Measurements from ENCODE around the gene PICALM. TPM values are rescaled to one million over a fixed set of nuclear protein-coding genes. Genes with fewer than 3 reads are reported as not detected.
"Not testable (repeated sequence)": the region's sequence is repeated elsewhere in the genome, so short reads cannot be mapped to it uniquely, and the experiment has no call there.

PICALM gene
- 100 to 1,000 TPM; 103 to 178 (median 136) TPM for polyA plus RNA-seq (ENCODE audit: insufficient read length in 10 of 10)
- long read RNA-seq, donor 1, partial matches to known transcripts: 0 of 4 reads
- long read RNA-seq, donor 1, other reads (novel, unspliced or antisense): 0 of 4 reads
- long read RNA-seq, donor 2, partial matches to known transcripts: 0 of 3 reads
- long read RNA-seq, donor 2, other reads (novel, unspliced or antisense): 0 of 3 reads
- long read RNA-seq, donor 3: 0 reads
- long read RNA-seq, donor 4, partial matches to known transcripts: 0 of 3 reads
- long read RNA-seq, donor 4, other reads (novel, unspliced or antisense): 0 of 3 reads
- long read RNA-seq, donor 5, partial matches to known transcripts: 0 of 10 reads
- long read RNA-seq, donor 5, other reads (novel, unspliced or antisense): 5 of 10 reads
- long read RNA-seq, donor 6, transcript PICALM-205 (3 exons, 738 nt): major isoform, 8 of 11 reads
- long read RNA-seq, donor 6, partial matches to known transcripts: 0 of 11 reads
- long read RNA-seq, donor 6, other reads (novel, unspliced or antisense): 0 of 11 reads
- long read RNA-seq, donor 7, partial matches to known transcripts: 0 of 3 reads
- long read RNA-seq, donor 7, other reads (novel, unspliced or antisense): 0 of 3 reads
- long read RNA-seq, donor 8, partial matches to known transcripts: 0 of 4 reads
- long read RNA-seq, donor 8, other reads (novel, unspliced or antisense): 0 of 4 reads
- long read RNA-seq, donor 9, partial matches to known transcripts: 0 of 2 reads
- long read RNA-seq, donor 9, other reads (novel, unspliced or antisense): 0 of 2 reads

GRCh38 chr11:86068951-86069407 is at the start of gene PICALM:
Gene PICALM, minus strand, starts transcription at chr11:86069084. Its CDS starts 304 bp downstream, at chr11:86068780.
- DNase-seq: peak; percentile 99 to 100 (median 100)

- DNase-seq: no peak
Observed at GRCh38 chr11:86118253-86118652, 49.4 kb upstream of the PICALM start.

GRCh38 chr11:86117712-86118063 is 48.8 kb upstream of the PICALM start:
- no peak for DNase-seq

- DNase-seq: no peak
Observed at GRCh38 chr11:86117001-86117711, 48.3 kb upstream of the PICALM start.

- peak in 1 of 3 donors; percentile 65 for DNase-seq
Observed at GRCh38 chr11:86116386-86116726, 47.5 kb upstream of the PICALM start.

GRCh38 chr11:86115542-86116385 is 46.9 kb upstream of the PICALM start:
- no peak for DNase-seq

GRCh38 chr11:86108890-86109638 is 40.2 kb upstream of the PICALM start:
- DNase-seq: no peak

GRCh38 chr11:86108191-86108590 is 39.3 kb upstream of the PICALM start:
- no peak for DNase-seq

- peak in 1 of 3 donors; percentile 27 for DNase-seq
Observed at GRCh38 chr11:86106916-86107315, 38.0 kb upstream of the PICALM start.

- not testable (repeated sequence) for DNase-seq
Observed at GRCh38 chr11:86106031-86106430, 37.1 kb upstream of the PICALM start.

- not testable (repeated sequence) for DNase-seq
Observed at GRCh38 chr11:86105601-86106000, 36.7 kb upstream of the PICALM start.

- DNase-seq: no peak
Observed at GRCh38 chr11:86103808-86104207, 34.9 kb upstream of the PICALM start.

- DNase-seq: no peak
Observed at GRCh38 chr11:86101941-86102407, 33.1 kb upstream of the PICALM start.

GRCh38 chr11:86101493-86101892 is 32.6 kb upstream of the PICALM start:
- no peak for DNase-seq

- DNase-seq: peak in 1 of 3 donors; percentile 50
Observed at GRCh38 chr11:86099874-86100273, 31.0 kb upstream of the PICALM start.

GRCh38 chr11:86097980-86098379 is 29.1 kb upstream of the PICALM start:
- DNase-seq: no peak

GRCh38 chr11:86091566-86091965 is 22.7 kb upstream of the PICALM start:
- no peak for DNase-seq

- DNase-seq: no peak
Observed at GRCh38 chr11:86091086-86091485, 22.2 kb upstream of the PICALM start.

GRCh38 chr11:86089659-86090058 is 20.8 kb upstream of the PICALM start:
- peak in 2 of 3 donors; percentile 31 to 68 for DNase-seq

- DNase-seq: not testable (repeated sequence)
Observed at GRCh38 chr11:86087688-86088087, 18.8 kb upstream of the PICALM start.
